ENCODE measurements around the gene DHX29.

DHX29 gene

DNA sequence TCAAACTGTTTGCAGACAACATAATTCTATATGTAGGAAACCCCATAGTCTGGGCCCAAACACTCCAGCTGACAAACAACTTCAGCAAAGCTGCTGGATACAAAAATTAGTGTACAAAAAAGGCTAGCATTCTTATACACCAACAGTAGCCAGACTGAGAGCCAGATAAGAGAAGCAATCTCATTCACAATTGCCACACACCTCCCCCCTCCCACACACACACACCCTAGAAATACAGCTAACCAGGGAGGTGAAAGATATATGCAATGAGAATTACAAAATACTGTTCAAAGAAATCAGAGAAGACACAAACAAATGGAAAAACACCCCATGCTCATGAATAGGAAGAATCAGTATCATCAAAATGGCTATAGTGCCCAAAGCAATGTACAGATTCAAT lies 9.3 kb upstream of the DHX29 start:
- DNase-seq (ENCODE audit: low spot score) = no peak

DNA sequence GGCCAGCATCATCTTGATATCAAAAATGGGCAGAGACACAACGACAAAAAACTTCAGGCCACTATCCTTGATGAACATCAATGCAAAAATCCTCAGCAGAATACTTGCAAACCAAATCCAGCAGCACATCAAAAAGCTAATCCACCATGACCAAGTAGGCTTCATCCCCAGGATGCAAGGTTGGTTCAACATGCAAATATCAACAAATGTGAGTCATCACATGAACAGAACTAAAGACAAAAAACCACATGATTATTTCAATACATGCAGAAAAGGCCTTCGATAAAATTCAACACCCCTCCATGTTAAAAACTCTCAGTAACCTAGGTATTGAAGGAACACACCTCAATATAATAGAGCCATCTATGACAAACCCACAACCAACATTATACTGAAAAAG lies 8.8 kb upstream of the DHX29 start:
- DNase-seq (ENCODE audit: low spot score) = no peak

DNA sequence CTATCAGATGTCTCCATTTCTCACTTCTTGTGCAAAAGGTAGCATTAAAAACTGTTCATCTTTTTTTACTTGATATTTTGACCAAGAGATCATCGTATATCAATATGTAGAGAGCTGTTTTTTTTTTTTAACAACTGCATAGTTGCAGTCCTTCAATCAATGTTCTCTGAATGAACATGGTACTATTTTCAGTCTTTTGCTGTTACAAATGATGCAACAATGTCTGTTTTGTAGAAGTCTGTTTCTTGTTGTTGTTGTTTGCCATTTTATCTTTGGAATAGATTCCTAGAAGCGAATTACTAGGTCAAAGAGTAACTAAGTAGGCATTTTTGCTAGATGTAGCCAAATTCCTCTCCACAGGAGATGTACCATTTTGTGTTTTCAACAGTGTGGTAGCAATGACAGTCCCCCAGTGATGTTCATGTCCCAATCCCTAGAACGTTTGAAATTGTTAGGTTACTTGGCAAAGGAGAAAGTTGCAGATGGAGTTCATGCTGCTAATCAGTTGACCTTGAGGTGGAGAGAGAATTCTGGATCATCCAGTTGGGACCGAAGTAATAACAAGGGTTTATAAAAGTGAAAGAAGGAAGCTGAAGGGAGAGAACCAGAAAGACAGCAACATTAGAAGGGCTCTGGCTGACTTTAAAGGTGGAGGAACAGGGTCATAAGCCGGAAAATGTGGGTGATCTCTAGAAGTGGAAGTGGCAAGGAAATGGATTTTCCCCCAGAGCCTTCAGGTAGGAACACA lies 6.5 kb upstream of the DHX29 start:
- no peak for DNase-seq (ENCODE audit: low spot score)

DNA sequence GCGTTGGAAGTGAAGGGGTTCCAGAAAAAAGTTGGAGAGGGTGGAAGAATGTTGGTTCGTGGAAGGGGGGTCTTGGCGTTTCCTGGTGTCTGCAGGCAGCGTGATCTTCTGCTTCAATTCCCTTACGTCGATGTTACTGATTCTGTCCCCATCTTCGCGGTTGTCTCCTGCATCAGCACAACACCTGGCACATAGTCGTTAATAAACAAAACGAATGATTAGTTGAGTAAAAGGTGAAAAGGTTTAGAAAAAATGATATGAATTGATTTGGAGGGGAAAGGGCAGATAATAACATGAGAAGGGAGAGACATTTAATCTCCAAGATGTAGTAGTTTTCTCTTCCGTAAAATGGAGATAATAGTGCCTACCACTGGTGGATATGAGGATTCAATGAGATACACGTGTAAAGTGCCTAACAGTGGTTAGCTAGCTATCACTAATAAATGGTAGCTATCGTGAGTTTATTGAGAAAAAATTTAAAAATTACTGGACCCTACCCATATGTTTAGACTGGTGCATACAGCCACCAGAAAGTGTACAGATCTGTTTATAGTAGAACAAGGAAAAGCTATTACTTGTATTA lies 851 bp upstream of the DHX29 start:
- DNase-seq (ENCODE audit: low spot score) = no peak

DNA sequence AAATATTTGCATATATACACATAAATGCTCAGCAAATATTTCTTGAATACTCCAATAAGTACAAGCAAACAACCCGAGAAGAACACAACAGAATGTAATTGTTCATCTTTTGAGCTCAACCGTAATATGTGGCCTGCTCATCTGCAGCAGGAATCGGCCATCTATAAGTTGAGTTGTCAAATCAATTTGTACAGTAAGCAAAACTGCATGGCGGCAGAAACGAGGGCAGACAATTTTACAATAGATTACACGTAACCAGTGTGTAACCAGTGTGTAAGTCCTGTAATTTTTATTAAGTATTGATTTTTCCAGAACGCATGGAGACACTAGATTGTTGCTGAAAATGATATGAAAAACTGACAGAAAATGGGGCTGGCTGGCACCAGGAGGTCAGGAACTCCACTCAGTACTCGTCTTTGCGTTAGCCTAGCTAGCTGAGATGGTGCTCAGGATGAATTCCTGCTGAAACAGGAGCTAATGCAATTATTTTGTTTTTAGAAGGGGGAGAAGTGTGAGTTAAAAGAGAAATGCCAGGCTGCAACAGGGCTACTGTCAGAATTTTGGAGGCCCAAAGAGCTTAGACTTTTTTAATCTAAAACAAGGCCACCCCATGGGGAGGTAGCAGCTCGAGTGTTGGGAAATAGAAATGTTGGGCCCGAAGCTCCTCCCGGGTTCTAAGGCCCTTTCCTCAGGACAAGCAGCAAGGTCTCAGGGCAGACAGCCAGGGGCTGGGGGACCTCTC lies 682 bp downstream of the DHX29 start:
- DNase-seq (ENCODE audit: low spot score) = no peak

DNA sequence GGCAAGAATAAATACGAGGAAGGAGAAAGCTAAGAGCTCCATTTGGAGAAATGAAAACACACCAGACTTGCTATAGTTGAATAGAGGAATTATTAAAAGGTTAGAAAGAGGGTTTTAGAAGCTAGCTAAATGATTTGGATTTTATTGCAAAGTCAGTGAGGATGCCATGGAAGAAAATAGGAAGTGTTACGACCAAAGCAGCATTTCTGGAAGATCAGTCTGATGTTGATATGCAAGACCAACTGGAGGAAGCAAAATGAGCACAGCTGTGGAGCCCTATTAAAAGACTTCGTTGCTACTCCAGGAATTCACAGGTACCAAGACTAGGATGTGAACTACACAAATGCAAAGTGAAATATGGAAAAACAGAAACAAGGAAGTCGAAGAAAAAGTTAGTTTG lies 2.1 kb downstream of the DHX29 start:
- DNase-seq (ENCODE audit: low spot score) = no peak

DNA sequence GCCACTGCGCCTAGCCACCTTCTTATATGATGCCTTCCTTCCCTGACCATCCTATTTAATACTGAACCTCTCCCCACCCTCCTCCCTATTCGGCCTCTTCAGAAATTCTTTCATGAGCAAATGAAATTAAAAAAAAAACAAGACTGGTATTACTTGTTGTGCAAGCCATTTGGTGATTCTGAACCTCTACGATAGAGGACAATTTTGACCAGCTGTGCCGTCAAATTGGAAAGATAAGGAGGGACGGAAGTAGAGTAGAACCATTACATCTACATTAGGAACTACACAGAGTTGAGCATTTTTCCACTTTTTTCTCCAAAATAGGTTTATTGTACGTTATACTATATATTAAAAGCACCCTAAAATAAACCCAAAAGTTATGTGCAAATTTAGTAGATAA lies 2.9 kb downstream of the DHX29 start:
- no peak for DNase-seq (ENCODE audit: low spot score)

DNA sequence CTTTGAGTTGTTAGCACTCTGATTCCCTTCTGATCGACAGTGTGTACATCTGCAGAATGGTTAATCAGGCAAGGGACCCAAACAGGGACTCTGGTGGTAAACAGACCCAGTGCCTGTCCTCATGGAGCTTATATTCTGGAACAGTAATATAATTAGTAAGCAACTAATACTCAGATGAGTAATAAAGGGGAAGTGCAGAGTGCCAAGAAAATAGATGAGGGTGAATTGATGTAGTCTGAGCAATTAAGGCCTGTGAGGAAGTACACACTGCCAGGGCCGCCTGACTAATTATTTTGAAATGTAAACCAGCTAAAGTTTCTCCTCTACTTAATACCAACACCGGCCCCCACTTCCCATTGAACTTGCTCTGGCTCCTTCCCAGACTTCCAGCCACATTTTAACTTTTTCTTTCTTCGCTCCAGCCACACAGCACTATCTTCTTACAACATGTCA lies 4.2 kb downstream of the DHX29 start:
- DNase-seq (ENCODE audit: low spot score) = no peak

DNA sequence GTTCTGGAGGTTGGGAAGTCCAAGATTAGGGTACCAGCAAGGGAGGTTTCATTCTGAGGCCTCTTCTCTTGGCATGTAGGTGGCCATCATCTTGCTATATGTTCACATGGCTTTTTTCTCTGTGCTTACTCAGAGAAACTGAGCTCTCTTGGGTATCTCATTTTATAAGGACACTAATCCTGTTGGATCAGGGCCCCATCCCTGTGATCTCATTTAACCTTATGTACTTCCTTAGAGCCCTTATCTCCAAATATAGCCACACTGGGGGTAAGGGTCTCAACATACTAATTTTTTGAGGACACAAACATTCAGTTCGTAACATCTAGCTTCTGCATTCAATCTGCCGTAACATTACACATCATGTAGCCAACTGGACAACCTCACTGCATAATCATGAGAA lies 6.6 kb downstream of the DHX29 start:
- DNase-seq (ENCODE audit: low spot score) = no peak

DNA sequence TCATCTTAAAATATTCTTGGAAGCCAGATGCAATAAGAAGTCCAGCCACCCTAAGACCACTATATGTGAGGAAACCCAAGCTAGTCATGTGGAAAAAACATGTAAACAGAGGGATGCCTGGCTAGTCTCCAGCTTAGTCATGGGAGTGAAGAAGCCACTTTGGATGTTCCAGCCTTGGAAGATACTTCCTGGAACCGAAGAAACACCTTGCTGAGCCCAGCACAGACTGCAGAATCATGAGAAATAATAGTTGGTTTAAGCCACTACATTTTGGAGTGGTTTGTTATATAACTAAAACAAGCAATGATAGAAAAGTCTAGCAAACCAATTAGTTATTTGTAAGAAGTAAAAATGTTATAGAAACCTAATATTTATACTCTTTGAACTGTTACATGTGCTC lies 12.6 kb downstream of the DHX29 start:
- no peak for DNase-seq (ENCODE audit: low spot score)

DNA sequence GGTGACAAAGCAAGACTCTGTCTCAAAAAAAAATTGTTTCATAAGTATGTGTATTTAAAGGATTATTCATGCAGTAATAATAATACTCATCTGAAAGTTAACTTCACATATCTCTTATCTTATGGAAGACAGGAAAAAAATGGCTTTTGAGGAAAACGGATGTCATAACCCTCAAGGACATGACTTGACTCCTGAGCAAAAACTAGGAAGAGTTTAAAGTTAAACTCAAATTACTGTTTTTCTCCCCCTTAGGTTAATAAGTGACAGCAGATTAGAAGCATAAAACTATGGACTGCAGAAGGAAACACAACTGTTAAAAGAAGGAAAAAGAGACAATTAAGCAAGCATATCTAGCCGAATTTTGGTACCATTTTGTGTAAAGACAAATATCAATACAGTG lies 16.5 kb downstream of the DHX29 start:
- no peak for DNase-seq (ENCODE audit: low spot score)

DNA sequence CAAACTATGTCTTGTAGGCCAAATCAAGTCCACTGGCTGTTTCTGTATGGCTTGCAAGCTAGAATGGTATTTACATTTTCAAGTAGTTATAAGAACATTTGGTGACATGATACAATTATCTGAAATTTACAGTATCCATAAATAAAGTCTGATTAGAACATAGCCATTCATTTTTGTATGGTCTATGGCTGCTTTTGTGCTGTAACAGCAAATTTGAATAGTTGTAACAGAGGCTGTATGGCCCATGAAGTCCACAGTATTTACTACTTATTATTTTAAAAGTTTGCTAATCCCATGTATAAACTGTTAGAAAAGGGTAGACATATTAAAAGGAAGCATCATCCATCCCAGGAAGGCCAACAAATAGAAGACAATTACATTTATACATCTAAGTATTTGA lies 17.7 kb downstream of the DHX29 start:
- no peak for DNase-seq (ENCODE audit: low spot score)

DNA sequence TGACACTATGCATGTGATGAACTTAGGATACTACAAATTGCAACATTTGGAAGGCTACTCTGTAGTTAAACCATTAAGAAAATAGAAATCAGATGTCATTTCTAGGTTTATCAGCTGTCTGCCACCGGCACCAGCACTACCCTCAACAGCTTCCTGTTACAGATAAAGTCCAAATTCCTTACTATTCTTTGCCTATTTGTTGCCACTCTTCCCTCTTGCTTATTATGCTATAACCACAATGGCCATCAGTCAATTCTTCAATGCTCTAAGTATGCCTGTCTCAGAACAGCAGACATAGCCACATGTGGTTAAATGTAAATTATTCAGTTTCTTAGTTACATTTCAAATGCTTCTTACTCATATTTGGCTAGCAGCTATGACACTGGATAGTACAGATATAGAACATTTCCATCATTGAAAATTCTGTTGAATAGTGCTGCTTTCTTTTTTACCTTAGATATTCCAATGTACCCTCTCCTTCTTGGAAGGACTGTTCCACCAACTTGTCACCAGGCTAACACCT lies 21.0 kb downstream of the DHX29 start:
- DNase-seq (ENCODE audit: low spot score) = no peak

DNA sequence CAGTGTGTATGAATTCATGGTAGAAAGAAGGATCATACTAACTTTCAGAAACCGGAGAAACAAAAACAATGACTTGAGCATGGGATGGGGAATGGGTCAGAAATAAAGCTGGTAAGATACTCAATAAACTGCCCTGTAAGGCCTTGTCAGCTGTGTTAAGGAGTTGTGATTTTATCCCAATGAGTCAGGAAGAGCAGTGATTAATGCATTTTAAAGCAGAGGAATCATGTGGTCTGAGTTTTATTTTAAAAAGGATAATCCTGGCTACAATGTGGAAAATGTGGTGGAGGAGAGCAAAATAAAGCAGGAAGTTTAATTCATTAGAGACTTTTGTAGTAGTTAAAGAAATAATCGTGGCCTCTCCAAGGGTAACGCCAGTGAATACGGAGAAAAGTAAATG lies 28.7 kb downstream of the DHX29 start:
- DNase-seq (ENCODE audit: low spot score) = no peak

DNA sequence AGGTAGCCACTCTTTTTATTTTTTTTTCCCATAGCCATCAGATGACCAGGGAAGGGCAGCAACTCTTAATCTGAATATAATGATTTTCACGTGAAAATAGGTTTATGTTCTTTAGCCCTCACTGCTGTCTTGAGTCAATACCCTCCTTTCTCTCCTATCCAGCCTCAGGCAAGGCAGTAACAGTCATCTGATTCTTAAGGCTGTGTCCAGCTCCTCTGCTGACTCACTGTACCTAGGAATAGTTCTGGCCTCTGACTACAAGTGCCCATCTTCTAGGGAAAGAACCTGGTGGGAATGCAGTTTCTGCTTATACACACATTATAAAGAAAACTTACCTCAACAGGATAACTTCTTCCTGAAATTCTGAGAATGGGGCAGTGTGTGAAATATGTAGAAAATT lies 30.7 kb downstream of the DHX29 start:
- no peak for DNase-seq (ENCODE audit: low spot score)

DNA sequence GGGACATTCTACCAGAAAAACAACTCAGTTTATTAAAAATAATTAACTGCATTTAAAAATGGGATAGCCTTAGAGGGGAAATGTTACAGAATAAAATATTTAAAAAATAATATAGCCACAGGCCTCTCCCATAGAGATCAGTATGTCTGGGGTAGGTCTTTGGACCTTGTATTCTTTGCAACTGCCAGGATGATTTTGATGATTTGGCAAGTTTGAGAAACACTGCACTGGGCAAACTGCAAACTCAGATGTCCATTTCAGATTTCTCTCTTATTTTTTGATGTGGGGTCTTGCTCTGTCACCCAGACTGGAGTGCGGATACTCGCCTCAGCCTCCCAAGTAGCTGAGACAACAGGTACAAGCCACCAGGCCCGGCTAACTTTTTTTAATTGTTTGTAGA lies 49.2 kb downstream of the DHX29 start:
- DNase-seq (ENCODE audit: low spot score) = no peak

DNA sequence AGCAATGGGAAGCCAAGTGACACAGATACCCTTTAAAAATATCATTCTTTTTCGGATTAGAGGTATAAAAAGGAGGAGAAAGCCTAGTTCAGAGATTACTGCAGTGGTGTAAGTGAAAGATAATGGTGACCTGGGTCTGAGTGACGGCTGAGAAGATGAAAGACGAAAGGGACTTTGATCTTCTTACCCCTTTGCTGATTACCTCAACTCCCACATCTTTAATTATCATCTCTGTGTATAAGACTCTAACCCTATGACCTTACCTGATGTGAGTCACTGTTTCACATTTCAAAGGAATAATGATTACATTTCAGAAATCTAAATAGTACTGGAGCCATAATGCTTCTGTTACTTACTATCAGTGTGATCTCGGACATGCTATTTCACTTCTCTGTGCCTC lies 52.7 kb downstream of the DHX29 start:
- DNase-seq (ENCODE audit: low spot score) = no peak

DNA sequence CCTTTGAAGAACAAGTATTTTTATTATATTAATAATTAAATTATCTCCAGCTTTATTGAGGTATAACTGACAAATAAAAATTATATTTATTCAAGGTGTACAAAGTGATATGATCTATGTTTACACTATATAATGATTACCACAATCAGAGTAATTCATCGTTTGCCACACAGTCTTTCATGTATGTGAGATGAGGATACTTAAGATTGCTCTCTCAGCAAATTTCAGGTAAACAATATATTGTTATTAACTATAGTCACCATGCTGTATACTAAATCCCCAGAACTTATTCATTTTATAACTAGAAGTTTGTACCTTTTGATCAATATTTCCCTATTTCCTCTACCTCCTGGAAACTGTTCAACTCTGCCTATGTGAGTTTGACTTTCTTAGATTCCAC lies 57.4 kb downstream of the DHX29 start:
- no peak for DNase-seq (ENCODE audit: low spot score)

DNA sequence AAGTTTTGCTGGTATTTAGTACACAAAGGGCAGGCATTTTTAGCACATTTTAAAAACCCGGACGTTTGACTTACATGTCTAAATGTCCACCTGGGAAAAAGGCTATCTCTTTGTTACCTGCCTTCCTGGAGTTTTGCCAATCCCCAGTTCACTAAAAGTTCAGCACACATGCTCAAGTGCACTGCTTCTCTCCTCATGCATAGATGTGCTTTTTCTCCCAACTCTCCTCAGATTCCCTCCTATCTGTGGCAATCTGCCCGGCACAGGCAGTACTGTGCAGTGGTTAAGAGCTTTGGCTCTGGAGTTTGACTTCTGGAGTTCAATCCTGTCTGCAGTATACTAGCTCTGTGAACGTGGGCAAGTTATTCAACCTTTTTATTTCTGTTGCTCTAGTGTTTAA lies 65.7 kb downstream of the DHX29 start:
- no peak for DNase-seq (ENCODE audit: low spot score)

DNA sequence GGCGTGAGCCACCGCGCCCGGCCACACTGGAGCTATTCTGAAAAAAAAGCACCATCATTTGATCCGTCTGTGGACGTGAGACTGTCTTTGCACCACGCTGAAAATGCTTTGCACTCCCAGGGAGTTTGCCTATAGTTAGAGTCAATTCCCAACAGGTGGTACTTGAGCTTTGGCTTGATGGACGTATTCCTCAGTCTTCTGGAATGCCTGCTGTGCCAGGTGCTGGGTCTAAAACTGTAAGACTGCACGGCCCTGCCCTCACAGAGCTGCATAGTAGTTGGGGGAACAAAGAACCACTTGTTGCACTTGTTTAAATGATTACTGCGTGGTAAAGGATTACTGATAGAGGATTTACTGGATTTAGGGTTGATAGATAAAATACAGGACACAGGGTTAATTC lies 70.7 kb downstream of the DHX29 start:
- no peak for DNase-seq (ENCODE audit: low spot score)

DNA sequence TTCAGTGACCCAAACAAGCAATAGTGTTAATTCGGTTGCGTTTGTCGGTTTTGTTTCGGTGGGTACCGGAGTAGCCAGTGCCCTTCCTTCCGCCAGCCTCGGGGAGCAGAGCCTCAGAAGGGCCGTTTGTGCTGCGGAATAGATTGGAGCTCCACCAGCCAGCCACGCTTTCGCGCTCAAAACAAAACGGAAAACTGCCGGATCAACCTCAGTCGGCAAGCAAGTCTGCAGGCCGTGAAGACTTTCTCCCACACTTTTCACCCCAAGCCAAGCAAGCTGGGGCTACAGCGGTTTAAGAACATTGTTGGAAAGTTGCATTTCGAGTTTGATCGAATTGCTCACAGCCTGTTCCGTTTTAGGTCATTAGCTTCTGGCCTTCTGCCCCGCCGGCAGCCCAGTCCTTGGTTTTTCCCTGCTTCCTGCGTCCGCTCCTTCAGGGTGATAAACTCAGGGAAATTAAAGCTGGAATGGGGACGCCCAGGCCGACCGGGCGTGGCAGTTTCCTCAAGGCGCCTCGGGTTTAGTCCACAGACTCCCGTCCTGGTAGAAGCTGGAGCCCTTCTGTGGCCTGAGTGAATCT lies 73.3 kb downstream of the DHX29 start:
- no peak for DNase-seq (ENCODE audit: low spot score)

DNA sequence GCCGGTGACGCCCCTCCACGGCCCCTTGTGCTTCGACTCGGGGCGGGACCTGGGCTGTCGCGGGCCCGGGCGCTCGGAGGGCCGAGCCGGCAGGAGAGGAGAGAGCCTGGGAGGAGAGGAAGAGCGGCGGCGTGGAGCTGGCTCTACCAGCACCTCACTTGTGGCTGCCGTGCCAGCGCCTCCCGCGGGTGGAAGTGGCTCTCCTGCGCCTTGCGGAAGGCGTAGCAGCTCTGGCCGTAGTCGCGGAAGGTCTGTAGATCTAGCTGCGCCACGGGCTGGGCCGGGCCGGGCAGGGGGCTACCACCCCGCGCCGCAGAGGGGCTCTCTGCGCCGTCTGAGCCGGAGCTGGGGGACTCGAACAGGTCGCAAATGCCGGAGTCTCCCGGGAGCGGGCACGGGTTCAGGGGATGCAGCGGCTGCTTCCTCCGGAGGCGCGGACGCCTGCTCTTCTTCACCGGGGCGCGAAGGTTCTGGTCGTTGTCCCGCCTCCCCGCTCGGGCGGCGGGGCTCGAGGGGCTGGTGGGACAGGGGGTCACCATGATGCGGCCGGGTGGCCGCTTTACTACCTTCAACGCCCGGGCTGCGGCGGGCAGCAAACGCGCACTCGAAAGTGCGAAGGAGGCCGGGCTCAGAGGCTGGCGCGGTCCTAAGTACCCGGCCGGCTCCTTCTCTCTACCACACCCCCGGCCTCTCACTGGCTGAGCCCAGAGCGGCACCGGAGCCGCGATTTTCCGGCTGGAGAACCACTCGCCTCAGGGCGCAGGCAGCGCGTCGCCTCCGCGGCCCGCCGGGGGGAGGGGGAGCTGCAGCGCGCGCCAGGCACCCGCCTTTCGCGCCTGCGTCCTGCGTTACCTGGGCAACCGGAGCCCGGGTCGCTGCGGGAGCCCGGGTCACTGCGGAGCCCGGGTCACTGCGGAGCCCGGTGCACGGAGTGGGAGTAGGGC lies 74.2 kb downstream of the DHX29 start, which contains the start of gene CCNO:
CCNO (minus strand) TSS at position 624 of the 944 bp plus-strand sequence; CDS start at position 539, 85 bp downstream.
- no peak for DNase-seq (ENCODE audit: low spot score)

Data from HuH-7 (cell line).